Umbilical cord (tissue), 2 donors: ENCODE results near the gene CD163L1. TPM values are rescaled to one million over a fixed set of nuclear protein-coding genes. Genes with fewer than 3 reads are reported as not detected.
A peak's percentile ranks its signal among the peaks of the same experiment; 100 is the strongest.
"Not testable (repeated sequence)": the region's sequence is repeated elsewhere in the genome, so short reads cannot be mapped to it uniquely, and the experiment has no call there.

ENCODE experiments used
- DNase-seq: peaks from one replicate; pipeline ENCODE4 v3.0.0-alpha.2; 2015; ENCODE audit warnings: low spot score
- total RNA-seq: library from RNA; depleted of rRNA; stranded (reverse); fragments of >200 nt; gene quantifications from one replicate; pipeline ENCODE4 v1.2.3, GENCODE V29; 2014; ENCODE audit warnings: low replicate concordance; ENCODE audit not compliant: insufficient read depth

The CD163L1 gene
- 24.8 TPM for total RNA-seq

DNA sequence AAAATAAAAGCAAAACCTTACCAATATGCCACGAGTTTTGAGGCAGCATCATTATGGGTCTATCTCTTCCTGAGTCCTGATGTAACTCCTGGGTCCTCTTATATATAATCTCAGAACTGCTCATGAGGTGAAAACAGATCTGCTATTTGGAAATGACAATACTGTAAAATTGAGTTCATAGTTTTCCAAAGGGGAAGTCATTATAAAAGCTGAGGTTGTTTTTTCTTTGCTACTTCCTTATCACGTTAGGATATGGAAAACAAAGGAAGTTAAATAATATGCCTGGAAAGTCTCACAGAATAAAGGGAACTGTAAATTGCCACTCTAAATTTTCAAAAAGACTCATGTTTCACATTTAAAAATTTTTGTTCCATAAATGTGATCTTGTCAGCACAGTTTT, at the start of gene CD163L1:
TSS of gene CD163L1 (minus strand) at position 78 of the 400 bp plus-strand sequence. CDS start at position 52, 26 bp downstream.
- DNase-seq = peak; percentile 11

DNA sequence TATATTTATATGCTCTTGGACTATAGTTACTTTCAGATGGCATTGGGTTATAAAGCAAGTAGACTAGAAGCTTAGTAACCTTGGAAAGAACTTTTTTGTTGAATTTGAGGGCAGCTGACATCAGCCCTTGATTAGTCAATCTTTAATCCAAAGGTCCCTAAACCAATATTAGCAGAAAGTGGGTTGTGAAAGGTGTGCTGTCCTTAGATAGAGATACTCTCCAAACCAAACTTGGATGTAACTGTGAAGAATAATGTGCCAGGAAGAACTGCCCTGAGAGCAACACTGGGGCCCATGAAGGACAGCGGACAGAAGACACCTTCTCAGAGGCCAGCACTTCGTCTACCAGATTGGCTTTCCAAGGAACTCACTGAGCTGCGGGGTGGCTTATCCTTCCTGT, 49.1 kb upstream of the CD163L1 start:
- no peak for DNase-seq

DNA sequence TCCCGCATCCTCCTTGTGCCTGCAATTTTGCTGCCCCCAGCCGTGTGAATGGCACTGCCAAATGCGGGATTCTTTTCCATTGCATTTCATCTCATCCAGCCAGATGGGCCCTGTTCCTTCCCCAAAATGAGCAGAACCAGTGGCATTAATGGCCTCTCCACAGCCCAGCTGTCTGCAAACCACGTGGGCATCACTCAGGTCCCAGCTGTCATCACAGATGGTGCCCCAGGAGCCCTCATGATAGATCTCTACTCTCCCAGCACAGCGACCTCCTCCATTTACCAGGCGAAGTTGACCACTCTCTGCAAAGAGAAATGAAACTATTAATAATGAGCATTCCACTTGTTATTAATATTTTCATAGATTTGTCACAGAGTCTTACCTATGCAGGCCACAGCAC, 42.6 kb upstream of the CD163L1 start:
- no peak for DNase-seq

DNA sequence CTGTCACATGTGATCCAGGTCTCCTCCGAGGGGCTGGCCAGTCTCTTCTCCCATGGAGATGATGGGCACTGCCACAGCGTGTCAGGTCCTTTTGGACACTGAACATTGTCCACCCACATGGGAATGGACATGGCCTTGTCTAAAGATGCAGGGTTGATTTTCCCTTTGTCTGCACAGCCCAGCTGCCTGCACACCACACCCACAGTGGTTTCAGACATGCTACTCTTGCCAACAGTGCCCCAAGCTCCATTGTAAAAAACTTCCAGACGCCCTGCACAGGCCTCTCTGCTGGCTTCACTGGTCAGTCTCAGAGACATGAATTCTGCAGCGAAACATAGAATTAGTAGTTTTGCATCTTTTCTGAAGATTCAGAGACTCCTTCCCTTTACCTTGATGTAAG, 41.1 kb upstream of the CD163L1 start:
- no peak for DNase-seq

DNA sequence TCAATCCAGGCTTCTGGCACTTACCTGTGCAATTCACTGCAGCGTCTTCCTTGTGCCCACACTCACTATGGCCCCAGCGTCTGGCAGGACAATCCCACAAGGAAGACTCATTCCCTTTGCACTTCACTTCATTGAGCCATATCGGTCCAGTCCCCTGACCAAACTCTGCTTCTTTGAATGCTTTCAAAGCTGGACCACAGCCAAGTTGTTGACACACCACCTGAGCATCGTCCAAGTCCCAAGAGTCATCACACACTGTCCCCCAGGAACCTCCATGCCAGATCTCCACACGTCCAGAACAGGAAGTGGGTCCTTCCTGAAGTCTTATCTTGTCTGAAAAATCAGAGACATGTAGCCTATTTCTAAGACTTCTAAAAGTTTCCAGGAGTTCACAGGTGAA, 39.4 kb upstream of the CD163L1 start:
- no peak for DNase-seq

DNA sequence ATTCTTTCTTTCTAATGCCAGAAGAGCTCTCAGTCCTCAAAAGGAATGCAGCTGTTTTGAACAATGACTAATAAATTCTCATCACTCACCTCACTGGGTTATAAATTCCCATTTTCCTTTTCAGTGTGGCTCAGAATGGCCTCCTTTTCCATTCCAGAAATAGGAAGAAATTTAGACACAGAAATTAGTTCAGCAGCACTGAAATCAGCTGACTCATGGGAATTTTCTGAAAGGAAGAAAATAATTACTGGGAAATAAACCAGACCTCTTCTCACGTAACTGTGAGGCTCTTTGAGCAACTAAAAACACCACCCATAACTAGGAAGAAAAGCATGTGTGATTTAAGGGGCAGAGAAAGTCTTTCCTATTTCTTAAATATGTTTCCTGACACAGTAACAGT, 35.8 kb upstream of the CD163L1 start:
- peak; percentile 64 for DNase-seq

DNA sequence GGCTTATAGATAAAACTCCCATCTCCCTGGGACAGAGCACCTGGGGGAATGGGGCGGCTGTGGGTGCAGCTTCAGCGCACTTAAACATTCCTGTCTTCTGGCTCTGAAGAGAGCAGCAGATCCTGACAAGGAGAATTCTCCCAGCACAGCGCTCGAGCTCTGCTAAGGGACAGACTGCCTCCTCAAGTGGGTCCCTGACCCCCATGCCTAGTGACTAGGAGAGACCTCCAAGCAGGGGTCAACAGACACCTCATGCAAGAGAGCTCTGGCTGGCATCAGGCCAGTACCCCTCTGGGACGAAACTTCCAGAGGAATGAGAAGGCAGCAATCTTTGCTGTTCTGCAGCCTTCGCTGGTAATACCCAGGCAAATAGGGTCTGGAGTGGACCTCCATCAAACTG, 28.1 kb upstream of the CD163L1 start:
- DNase-seq = no peak

DNA sequence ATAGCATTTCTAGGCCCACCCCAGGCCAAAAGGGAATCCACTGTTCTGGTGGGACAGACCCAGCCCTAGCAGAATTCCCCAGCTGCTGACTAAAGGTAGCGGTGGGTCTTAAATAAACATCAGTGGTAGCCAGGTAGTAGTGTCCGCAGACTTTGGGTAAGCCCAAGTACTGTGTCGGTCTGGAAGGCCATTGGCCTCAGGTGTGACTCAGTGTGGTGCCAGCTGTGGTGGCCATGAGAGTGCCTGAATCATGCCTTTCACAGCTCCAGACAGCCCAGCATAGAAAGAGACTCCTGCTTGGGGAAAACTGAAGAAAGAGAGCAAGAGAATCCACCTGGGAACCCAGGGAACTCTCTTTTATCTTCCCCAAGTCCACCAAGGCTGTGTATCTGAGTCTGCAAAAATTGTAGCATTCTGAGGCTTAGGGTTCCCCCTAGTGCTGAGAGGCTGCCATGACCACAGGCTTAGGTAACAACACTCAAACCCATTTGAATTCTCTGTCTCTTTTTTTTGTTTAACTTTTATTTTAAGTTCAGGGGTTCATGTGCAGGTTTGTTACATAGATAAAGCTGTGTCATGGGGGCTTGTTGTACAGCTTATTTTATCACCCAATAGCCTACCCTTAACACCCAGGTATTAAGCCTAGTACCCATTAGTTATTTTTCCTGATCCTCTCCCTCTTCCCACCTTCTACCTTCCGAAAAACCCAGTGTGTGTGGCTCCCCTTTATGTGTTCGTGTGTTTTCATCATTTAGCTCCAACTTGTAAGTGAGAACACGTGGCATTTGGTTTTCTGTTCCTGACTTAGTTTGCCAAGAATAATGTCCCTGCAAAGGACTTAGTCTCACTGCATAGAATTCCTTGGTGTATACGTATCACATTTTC, 16.7 kb upstream of the CD163L1 start:
- peak; percentile 48 for DNase-seq

DNA sequence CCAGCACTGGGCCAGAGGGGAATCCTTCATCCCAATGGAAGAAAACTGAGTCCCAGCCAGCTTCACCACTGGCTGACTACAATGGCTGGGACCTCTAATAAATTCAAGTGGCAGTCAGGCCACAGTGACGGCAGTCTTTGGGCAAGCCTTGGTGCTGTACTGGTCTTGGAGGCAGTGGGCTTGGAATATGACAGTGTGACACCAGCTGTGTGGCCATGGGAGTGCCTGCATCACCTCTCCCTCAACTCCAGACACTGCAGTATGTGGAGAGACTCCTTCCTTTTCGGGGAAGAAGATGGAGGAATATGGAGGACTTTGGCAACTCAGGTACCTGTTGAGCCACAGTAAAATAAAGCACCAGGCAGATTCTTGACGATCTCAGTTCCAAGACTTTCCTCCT, 16.0 kb upstream of the CD163L1 start:
- no peak for DNase-seq

DNA sequence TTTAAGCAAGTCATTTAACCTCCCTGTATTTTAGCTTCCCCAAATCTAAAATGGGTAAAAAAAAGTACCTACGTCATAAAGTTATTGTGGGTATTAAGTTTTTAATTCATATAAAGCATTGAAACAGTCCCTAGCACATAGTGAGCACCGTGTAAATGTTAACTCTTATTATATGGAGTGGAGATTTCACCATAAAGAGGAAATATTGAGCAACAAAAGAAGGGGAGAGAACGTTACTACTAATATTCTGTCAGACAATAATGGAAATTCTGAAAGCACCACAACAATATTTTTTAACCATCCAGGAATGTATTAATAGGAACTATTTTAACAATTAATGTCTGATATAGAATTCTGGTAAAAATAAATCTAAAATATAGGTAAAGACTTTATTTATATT, 7.8 kb upstream of the CD163L1 start:
- DNase-seq = no peak

DNA sequence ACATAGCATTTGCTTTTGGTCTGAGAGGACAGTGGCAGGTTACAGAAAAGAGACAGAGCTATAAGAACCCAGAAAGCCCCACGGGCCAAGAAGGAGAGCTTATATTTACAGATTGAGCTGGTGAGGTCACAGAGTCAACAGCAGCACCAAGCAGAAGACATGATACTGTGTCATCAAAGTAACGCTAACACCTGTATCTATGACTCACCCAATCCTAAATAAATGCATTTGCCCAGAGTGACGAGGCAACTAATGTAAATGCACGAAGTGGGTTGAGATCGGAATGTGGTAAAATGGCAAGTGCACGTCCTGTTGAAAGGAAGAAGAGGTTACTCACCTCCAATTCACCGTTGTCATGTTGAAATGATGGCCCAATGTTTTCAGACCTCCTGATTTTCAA, 6.7 kb upstream of the CD163L1 start:
- DNase-seq = no peak

DNA sequence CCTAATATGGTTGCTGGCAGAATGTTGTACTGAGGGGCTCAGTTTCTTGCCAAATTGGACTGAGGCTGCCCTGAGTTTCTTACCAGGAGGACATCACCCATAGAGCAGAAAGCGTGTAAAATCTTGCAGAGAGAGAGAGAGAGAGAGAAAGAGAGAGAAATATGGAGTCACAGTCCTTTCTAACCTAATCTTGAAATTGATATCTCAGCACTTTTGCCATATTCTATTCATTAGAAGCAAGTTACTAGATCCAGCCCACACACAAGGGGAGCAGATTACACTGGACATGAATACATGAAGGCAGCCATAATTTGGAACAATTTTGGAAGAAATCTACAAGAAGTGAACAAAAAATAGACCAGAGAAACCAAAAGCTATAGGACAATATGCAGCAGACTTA, 4.1 kb upstream of the CD163L1 start:
- DNase-seq = no peak

DNA sequence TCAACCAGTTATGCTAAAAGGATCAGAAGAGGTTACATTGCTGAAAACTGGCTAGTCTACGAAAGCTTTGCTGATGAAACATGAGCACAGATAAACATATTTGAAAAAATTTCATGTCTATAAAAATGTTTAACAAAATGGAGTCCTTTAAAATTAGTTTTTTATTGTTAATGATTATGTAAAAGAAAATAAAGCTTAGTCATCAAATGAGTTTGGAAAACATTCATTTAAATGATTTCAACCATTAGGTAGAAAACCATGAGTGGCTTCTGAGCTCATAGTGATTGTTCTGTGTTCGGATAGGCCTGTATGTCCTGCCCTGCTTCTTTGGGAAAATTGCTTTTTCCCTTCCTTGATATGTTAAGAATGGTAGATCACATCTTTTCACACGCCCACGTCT, 584 bp upstream of the CD163L1 start:
- no peak for DNase-seq

DNA sequence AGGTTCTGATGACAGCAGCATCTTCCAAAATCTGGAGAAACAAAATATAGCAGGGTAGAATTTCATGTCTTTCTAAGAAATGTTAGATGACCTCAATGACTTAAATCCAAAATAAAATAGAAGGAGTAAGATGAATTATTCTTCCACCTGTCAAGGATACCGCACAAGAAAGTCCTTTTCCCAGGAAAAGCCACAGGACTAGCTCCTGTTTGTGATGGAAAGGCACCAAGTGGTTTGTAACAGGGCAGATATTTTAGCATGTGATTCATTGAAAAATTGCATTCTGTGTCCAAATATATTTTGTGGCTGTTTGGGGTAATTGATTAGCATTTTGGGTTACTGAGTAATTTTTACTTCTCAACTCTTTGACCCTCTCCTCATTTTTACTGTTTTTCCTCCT, 2.7 kb downstream of the CD163L1 start:
- DNase-seq = no peak

DNA sequence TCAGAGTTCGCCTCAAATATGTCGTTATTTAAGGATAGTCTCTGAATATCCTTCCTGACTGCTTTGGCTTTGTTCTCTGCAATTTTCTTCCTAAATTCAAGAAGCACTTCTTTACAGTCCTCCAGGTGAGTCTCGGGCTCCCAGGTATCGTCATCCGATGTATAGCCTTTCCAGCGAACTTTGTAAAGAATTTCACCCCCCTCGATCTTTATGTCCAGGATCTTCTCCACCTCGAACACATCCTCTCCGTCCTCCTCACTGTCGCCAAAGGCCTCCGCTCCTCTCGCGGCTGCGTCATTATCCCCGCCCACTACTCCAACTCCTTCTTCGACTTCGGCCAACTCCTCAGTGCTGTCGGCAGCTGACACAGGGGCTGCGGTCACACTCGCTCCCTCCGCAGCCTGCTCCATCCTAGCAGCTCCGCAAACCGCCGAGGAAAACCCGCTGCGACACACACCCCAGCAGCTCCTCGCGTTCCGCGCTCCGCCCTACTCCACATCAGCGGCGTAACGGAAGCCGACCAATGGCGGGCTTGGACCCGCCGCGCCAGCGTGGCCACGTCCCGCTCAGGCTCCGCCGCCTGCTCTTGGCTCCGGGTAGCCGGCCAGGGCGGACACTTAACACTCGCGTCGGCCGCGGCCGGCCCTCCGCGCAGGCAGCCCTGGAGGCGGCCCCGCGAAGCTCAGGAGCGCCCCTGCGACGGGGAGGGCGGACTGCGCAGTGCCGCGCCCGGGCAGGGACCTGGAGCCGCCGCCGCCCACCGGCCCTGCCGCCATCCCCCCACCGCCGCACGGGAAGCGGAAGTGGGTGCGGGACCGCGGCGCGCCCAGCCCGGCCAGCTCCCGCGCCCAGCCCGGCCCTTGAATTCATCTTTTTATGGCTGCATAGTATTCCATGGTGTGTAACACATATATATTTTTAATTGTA, 4.1 kb downstream of the CD163L1 start:
- DNase-seq = peak; percentile 22

DNA sequence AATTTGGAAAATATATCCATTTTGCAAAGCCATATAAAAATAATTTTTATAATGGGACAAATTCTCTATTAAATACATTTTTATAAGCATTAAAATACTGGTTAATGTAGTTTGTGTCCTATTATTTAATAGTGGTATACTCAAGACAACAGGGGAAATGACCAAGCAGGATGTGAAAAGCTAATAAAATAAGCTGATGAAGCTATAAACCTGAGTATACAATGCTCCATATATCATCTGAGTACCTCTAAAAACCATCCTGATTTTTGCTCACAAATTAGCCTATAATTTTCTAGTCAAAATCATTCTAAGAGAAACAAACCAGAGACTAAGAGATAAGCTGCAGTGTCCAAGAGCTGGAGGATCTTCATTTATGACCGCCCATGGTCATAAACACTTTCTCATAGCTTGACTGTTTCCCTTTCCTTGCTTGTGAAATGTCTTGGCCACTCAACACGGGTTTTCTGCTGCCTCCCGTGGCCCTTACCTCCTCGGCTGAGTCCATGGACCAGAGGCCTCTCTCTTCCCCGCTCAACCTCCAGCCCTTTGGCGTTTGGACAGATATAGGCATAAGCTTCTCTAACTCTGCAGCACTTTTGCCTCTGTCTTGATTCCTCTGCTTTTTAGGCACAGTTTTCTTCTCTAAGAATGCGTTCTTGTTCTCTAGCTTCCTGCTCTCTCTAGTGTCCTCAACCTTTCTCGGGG, 5.5 kb downstream of the CD163L1 start:
- DNase-seq = not testable (repeated sequence)

DNA sequence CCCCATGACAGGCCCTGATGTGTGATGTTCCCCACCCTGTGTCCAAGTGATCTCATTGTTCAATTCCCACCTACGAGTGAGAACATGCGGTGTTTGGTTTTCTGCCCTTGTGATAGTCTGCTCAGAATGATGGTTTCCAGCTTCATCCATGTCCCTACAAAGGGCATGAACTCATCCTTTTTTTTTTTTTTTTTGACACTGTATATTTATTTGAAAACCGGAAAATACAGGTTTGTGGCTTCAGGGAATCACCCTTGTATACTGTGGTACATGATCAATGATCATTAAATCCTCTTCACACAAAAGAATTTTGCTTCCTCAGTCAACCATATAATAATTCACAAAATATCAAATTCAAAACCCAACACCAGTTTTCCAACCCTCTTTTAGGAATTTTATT, 6.5 kb downstream of the CD163L1 start:
- not testable (repeated sequence) for DNase-seq

DNA sequence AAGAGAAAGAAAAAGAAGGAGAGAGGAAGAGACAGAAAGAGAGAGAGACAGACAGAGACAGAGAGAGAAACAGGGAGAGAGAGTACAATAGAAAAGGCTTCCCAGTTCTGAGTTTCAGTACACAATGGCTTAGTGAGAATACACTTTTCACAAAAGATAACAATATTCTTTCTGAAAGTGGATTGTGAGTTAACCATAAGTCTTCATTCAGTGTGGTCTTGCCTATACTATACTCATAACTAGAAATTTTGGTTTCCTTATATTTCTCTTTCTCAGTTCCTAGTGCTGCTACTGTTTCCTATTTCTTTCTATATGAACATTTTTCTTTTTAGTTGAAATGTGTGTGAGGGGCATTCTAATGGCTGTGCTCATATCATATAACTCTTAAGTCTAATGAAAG, 9.3 kb downstream of the CD163L1 start:
- DNase-seq = no peak

DNA sequence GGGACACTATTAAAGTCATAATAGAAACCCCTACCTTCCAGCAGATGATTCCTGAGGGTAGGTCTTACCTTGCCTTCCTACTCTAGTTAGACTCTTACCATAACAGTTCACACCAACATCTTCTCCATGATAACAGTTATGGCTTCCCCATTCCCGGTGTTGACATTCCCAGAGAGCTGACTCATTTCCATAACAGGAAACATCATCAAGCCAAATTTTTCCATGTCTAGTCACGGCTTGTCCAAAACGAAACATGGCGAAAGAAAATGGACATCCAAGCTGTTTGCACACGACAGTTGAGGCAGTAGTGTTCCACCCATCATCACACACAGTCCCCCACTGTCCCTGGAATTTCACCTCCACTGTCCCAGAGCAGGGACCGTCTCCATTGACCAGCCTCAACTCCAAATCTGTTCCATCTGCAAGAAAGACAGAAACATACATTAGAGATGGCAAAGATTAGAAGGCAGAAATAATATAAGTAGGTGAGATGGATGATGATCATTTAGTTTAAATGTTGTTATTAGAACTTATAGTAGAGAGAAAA, 10.6 kb downstream of the CD163L1 start:
- DNase-seq = no peak

DNA sequence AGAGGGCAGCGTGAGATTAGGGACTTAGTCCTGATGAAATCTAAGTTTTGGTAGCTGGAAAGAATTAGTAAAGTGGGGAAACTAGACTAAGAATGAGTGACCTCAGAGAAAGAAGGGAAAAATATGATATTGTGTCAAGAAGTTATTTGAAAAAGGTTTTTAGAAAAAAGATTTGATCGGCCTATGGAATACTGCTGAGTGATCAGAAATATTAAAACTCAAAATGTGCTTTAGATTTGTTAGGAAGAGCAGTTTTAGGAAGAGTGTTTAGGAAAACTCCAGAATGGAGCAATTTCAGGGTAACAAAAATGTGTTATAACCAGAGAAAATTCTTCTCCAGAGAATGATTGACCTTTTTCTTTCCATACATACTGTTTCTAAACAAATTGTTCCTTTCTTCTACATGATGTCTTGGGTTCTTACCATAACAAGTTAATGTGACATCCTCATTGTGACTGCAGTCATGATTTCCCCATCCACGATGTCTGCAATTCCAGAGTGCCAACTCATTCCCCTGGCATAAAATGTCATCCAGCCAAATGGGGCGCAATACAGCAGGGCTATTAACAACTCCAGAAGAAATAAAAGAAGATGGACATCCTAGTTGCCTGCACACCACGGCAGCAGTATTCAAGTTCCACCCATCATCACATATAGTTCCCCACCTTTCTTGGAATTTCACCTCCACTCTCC, 11.8 kb downstream of the CD163L1 start:
- no peak for DNase-seq

DNA sequence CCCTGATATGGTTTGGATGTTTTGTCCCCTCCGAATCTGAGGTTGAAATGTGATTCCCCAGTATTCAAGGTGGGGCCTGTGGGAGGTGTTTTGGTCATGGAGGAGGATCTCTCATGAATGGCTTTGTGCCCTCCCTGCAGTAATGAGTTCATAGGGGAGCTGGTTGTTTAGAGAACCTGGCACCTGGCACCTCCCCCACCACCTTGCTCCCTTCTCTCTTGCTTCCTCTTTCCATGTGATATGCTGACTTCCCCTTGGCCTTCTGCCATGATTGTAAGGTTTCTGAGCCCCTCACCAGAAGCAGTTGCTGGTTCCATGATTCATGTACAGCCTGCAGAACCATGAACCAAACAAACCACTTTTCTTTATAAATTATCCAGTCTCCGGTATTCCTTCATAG, 32.6 kb downstream of the CD163L1 start:
- DNase-seq = no peak
